Mononuclear cell (primary cell): ENCODE results near the gene ELK3. TPM values are rescaled to one million over a fixed set of nuclear protein-coding genes. Genes with fewer than 3 reads are reported as not detected.

Source experiments
- H3K27me3 ChIP-seq: 2 replicates; pipeline ENCODE4 v1.6.0; 2011; ENCODE audit warnings: low read length, control low read depth; ENCODE audit not compliant: insufficient read depth
- H3K4me1 ChIP-seq: 2 replicates; pipeline ENCODE4 v1.5.1; 2011; ENCODE audit warnings: mild to moderate bottlenecking, low read length, control low read depth; ENCODE audit not compliant: insufficient read depth
- H3K4me3 ChIP-seq: 2 replicates; pipeline ENCODE4 v1.5.1; 2011; ENCODE audit warnings: mild to moderate bottlenecking, low read length, moderate library complexity
- H3K9me3 ChIP-seq: 2 replicates; pipeline ENCODE4 v1.5.1; 2011; ENCODE audit warnings: low read depth, mild to moderate bottlenecking, control low read depth, low read length
- total RNA-seq: library from RNA; depleted of rRNA; stranded (reverse); fragments of >200 nt; gene quantifications from one replicate; pipeline ENCODE4 v1.2.3, GENCODE V29; 2012

The ELK3 gene
- total RNA-seq, 1 donor: 23.7 TPM

GRCh38 chr12:96246926-96247505, 52.8 kb downstream of the ELK3 start:
- Histone ChIP-seq H3K4me1 (peaks cover 9% of the 10 kb centered on the region), H3K9me3 (no peaks in the 10 kb centered on the region), H3K4me3 (no peak overlapping the region), H3K27me3 (no peaks in the 10 kb centered on the region)

- no peak overlapping the region for H3K4me3 ChIP-seq
- H3K4me1 ChIP-seq: peaks cover 4% of the 10 kb centered on the region
These were observed 53.4 kb downstream of the ELK3 start for GRCh38 chr12:96247563-96247962.

GRCh38 chr12:96248136-96248931, 54.2 kb downstream of the ELK3 start:
- Histone ChIP-seq H3K4me3 (no peak overlapping the region), H3K4me1 (no peaks in the 10 kb centered on the region), H3K27me3 (no peaks in the 10 kb centered on the region), H3K9me3 (no peaks in the 10 kb centered on the region)

More at GRCh38 chr12:96247563-96247962, 53.4 kb downstream of the ELK3 start:
- Histone ChIP-seq H3K27me3 (no peaks in the 10 kb centered on the region), H3K9me3 (no peaks in the 10 kb centered on the region)

- no peaks in the 10 kb centered on the region for H3K4me1 ChIP-seq
These were observed 55.3 kb downstream of the ELK3 start for GRCh38 chr12:96249196-96250118.

GRCh38 chr12:96250119-96250685, 56.0 kb downstream of the ELK3 start:
- H3K9me3 ChIP-seq: no peaks in the 10 kb centered on the region
- no peak overlapping the region for H3K4me3 ChIP-seq
- H3K4me1 ChIP-seq: peaks cover 7% of the 10 kb centered on the region
- no peaks in the 10 kb centered on the region for H3K27me3 ChIP-seq

More at GRCh38 chr12:96249196-96250118, 55.3 kb downstream of the ELK3 start:
- Histone ChIP-seq H3K4me3 (no peak overlapping the region), H3K9me3 (no peaks in the 10 kb centered on the region), H3K27me3 (no peaks in the 10 kb centered on the region)

- Histone ChIP-seq H3K4me3 (no peak overlapping the region), H3K9me3 (no peaks in the 10 kb centered on the region), H3K4me1 (peaks cover 7% of the 10 kb centered on the region), H3K27me3 (no peaks in the 10 kb centered on the region)
These were observed 60.9 kb downstream of the ELK3 start for GRCh38 chr12:96255077-96255476.

GRCh38 chr12:96256672-96257361, 62.6 kb downstream of the ELK3 start:
- no peak overlapping the region for H3K4me3 ChIP-seq
- H3K4me1 ChIP-seq: peaks cover 7% of the 10 kb centered on the region
- no peaks in the 10 kb centered on the region for H3K9me3 ChIP-seq
- H3K27me3 ChIP-seq: no peaks in the 10 kb centered on the region

- Histone ChIP-seq H3K9me3 (no peaks in the 10 kb centered on the region), H3K4me3 (no peak overlapping the region), H3K4me1 (peaks cover 7% of the 10 kb centered on the region), H3K27me3 (no peaks in the 10 kb centered on the region)
These were observed 63.5 kb downstream of the ELK3 start for GRCh38 chr12:96257550-96258103.

GRCh38 chr12:96258104-96258961, 64.2 kb downstream of the ELK3 start:
- Histone ChIP-seq H3K4me3 (no peak overlapping the region), H3K4me1 (peaks cover 7% of the 10 kb centered on the region), H3K9me3 (no peaks in the 10 kb centered on the region), H3K27me3 (no peaks in the 10 kb centered on the region)

- peaks cover under 1% of the 10 kb centered on the region for H3K4me1 ChIP-seq
- H3K27me3 ChIP-seq: no peaks in the 10 kb centered on the region
- no peaks in the 10 kb centered on the region for H3K9me3 ChIP-seq
- H3K4me3 ChIP-seq: no peak overlapping the region
These were observed 66.1 kb downstream of the ELK3 start for GRCh38 chr12:96260231-96260630.

- H3K27me3 ChIP-seq: no peaks in the 10 kb centered on the region
- no peak overlapping the region for H3K4me3 ChIP-seq
- H3K9me3 ChIP-seq: no peaks in the 10 kb centered on the region
- H3K4me1 ChIP-seq: no peaks in the 10 kb centered on the region
These were observed 66.5 kb downstream of the ELK3 start for GRCh38 chr12:96260644-96261043.

GRCh38 chr12:96261557-96261956, 67.4 kb downstream of the ELK3 start:
- Histone ChIP-seq H3K4me3 (no peak overlapping the region), H3K27me3 (no peaks in the 10 kb centered on the region), H3K4me1 (no peaks in the 10 kb centered on the region), H3K9me3 (no peaks in the 10 kb centered on the region)

GRCh38 chr12:96263449-96263902, 69.3 kb downstream of the ELK3 start:
- Histone ChIP-seq H3K9me3 (no peaks in the 10 kb centered on the region), H3K27me3 (no peaks in the 10 kb centered on the region), H3K4me1 (no peaks in the 10 kb centered on the region), H3K4me3 (no peak overlapping the region)
